ENCODE measurements around the gene SMIM45.

The SMIM45 gene

DNA sequence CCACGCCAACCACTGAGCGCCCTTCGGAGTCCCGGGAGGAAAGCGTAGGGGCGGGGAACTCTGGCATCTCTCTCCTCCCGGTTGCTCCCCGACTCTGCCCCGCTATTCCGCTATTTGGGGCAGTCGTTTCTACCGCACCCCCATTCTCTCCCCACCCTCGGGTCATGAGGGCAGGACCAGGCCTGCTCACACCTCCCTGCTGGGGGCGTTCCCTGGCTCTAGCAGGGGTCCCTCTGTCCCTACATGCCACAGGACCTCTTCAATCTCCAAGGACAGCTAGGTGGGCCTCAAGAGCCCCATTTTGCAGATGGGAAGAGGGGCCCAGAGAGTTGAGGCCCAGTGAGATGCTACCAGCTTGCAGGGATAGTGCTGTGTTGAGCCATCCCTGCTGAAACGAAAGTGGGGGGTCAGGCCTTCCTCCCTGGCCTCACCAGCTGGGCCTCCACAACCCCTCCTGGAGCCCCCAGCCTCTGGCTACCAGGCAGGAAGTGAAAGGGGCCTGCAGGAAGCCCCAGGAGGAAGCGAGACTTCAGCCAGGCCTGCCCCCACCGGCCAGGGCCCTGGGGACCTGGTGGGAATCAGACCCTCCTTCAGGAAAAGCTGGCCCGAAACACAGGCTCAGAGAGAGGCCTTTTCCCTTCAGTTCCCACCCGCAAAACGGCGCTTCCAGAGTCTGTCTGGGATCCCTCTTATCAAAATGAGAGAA lies 31.5 kb upstream of the SMIM45 start:
- no peak overlapping the region for H3K4me3 ChIP-seq (ENCODE audit: control insufficient read depth, low read depth, low read length)
- DNase-seq (ENCODE audit: low read depth) = no peak
- TF ChIP-seq, protein P1, sequence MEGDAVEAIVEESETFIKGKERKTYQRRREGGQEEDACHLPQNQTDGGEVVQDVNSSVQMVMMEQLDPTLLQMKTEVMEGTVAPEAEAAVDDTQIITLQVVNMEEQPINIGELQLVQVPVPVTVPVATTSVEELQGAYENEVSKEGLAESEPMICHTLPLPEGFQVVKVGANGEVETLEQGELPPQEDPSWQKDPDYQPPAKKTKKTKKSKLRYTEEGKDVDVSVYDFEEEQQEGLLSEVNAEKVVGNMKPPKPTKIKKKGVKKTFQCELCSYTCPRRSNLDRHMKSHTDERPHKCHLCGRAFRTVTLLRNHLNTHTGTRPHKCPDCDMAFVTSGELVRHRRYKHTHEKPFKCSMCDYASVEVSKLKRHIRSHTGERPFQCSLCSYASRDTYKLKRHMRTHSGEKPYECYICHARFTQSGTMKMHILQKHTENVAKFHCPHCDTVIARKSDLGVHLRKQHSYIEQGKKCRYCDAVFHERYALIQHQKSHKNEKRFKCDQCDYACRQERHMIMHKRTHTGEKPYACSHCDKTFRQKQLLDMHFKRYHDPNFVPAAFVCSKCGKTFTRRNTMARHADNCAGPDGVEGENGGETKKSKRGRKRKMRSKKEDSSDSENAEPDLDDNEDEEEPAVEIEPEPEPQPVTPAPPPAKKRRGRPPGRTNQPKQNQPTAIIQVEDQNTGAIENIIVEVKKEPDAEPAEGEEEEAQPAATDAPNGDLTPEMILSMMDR (conservative IDR thresholded peaks at IDR 0.05; ENCODE audit: control insufficient read depth, insufficient read depth, low read depth, low read length) = no peak

DNA sequence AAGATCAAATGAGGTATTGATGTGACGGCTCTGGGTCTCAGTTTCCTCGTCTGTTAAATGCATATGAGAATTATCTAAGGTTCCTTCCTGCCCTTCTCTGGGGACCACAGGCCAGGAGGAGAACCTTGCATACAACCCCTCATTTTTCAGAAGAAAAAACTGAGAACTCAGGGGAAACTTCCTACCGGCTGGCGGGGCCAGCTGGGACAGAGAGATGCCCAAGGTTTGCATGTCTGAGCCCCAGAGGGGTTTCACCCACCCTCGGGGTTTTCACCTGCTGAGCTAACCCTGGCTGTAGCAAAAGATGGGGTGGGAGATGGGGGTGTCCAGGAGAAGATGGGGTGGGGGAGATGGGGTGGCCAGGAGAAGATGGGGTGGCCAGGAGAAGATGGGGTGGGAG lies 29.6 kb upstream of the SMIM45 start:
- DNase-seq (ENCODE audit: low read depth) = no peak
- no peak overlapping the region for H3K4me3 ChIP-seq (ENCODE audit: control insufficient read depth, low read depth, low read length)
- TF ChIP-seq, protein P1 (conservative IDR thresholded peaks at IDR 0.05; ENCODE audit: control insufficient read depth, insufficient read depth, low read depth, low read length) = no peak

DNA sequence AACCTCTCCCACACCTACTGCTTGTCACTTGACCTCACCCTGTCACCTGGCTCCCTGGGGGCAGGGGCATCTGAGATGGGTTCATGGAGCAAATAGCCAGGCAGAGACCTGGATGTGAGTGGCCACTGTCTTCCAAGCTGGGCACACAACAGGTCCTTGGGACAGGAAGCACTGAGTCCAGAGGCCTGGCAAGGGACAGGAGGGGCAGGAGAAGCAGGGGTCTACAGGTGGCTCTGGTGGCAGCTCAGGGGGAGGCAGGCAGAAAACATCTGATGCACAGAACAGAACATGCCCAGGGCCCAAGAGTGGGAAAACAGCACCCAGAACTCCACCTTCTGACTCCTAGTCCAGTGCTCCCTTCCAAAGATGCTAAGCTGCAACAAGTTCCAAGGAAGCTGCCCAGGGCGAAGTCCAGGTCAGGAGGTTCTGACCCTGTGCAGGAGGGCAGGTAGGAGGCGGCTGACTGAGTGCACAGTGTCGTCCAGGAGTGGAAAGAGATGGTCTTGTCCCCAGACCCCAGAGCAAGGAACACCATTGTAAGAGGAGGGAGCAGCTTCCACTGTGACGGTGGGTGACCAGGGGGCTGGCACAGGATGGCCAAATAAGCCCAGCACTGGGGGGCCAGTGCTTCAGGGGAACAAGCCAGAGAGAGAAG lies 28.9 kb upstream of the SMIM45 start:
- H3K4me3 ChIP-seq (ENCODE audit: control insufficient read depth, low read depth, low read length) = no peak overlapping the region
- TF ChIP-seq, protein P1 (conservative IDR thresholded peaks at IDR 0.05; ENCODE audit: control insufficient read depth, insufficient read depth, low read depth, low read length) = no peak
- no peak for DNase-seq (ENCODE audit: low read depth)

DNA sequence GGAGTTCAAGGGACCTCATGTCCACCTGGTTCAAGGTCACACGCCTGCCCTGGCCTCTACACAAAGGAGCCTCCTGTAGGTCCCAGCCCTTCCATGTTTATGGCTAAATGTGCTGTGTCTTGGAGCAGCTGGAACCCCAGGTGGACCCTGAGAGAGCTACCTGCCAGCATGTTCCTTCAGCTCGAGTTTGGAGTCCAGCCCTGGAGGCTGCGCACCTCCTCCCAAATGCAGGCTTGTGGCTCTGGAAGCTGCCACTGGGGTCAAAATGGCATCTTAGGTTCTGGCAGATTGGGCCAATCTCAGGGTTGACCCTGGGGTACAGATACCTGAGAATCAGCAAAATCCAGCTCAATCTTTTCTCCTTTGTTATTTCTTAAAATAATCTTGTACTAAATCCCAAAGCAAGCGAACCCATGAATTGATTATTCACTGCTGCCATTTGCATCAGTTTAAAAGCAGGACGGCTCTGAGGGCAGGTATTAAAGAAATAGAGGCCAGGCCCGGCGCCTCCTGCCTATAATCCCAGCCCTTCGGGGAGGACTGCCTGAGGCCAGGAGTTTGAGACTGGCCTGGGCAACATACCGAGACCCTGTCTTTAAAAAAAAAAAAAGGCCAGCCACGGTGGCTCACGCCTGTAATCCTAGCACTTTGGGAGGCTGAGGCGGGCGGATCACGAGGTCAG lies 28.2 kb upstream of the SMIM45 start:
- DNase-seq (ENCODE audit: low read depth) = no peak
- H3K4me3 ChIP-seq (ENCODE audit: control insufficient read depth, low read depth, low read length) = no peak overlapping the region
- TF ChIP-seq, protein P1 (conservative IDR thresholded peaks at IDR 0.05; ENCODE audit: control insufficient read depth, insufficient read depth, low read depth, low read length) = no peak

DNA sequence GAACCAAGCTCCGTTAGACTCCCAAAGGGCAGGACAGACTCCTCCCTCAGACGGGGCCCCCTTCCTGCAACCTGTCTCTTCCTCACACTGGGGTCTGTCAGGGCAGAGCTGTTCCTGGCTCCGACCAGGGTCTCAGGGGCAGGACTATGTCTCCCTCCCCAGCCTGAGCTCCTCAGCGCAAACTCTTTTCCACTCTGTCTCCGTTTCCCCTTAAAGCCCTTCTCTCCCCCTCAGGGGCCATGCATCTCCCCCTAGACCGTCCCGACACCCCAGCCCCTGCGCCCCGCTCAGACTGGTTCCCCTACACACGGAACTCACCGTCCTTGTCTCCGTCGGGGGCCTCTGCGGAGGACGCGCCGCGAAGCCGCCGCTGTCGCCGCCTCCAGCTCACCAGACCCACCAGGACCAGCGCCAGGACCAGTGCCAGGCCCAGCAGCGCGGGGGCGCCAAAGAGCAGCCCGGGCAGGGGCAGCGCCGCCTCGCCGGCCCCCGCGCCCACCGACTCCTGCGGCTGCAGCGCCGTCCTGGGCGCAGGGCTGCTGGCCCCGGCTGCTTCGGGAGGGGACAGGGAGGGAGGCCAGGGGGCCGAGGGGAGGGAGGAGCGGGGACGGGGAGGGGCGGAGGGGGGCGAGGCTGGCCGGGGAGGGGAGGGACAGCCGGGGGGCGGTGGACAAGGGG lies 26.0 kb upstream of the SMIM45 start:
- H3K4me3 ChIP-seq (ENCODE audit: control insufficient read depth, low read depth, low read length) = no peak overlapping the region
- peak; percentile 32 for DNase-seq (ENCODE audit: low read depth)
- TF ChIP-seq, protein P1 (conservative IDR thresholded peaks at IDR 0.05; ENCODE audit: control insufficient read depth, insufficient read depth, low read depth, low read length) = peak; percentile 35

DNA sequence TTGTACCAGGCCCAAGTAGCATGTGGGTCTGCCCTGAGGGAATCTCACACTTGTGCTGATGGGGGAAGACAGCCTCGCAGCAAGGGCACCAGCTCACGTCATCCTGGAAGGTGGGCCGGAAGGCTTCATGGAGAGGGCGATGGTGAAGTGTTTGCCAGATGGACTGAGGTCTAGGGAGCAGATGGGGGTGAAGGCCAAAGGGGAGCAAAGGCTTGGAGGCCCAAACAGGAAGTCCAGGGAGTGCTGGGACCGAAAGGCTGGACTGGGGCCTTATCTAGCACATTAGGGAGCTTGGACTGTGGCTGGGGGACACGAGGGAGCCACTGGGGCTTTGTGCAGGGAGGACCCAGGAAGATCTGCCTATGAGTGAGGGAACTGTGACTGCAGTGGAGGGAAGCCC lies 24.1 kb upstream of the SMIM45 start:
- TF ChIP-seq, protein P1 (conservative IDR thresholded peaks at IDR 0.05; ENCODE audit: control insufficient read depth, insufficient read depth, low read depth, low read length) = no peak
- H3K4me3 ChIP-seq (ENCODE audit: control insufficient read depth, low read depth, low read length) = no peak overlapping the region
- DNase-seq (ENCODE audit: low read depth) = no peak
